HepG2 (cell line): Measurements from ENCODE around the gene GNPDA1. TPM values are rescaled to one million over a fixed set of nuclear protein-coding genes. Genes with fewer than 3 reads are reported as not detected.

Experiments
- EEA1 ChIP-seq: sonication (generic); formaldehyde crosslinking; IDR thresholded peaks from 2 replicates; pipeline ENCODE4 v1.5.1; 2020; ENCODE audit warnings: mild to moderate bottlenecking, missing genetic modification reagents, borderline replicate concordance
- KDM2A ChIP-seq: sonication (generic); formaldehyde crosslinking; IDR thresholded peaks from 2 replicates; pipeline ENCODE4 v1.4.0; 2020; ENCODE audit warnings: low read depth, missing genetic modification reagents, borderline replicate concordance
- KMT2A ChIP-seq: sonication (generic); formaldehyde crosslinking; IDR thresholded peaks from 2 replicates; pipeline ENCODE4 v1.4.0; 2020; ENCODE audit warnings: missing genetic modification reagents
- NCOR1 ChIP-seq: fragments of 200-600 bp; sonication (generic); IDR thresholded peaks from 2 replicates; pipeline ENCODE4 v1.7.0; 2017; ENCODE audit warnings: antibody characterized with exemption, low read length, borderline replicate concordance
- SNAPC2 ChIP-seq: sonication (generic); formaldehyde crosslinking; IDR thresholded peaks from 2 replicates; pipeline ENCODE4 v1.8.1; 2022; ENCODE audit warnings: mild to moderate bottlenecking, missing genetic modification reagents
- ZFAT ChIP-seq: sonication (generic); formaldehyde crosslinking; conservative IDR thresholded peaks from 2 replicates; pipeline ENCODE4 v1.8.1; 2023; ENCODE audit warnings: missing genetic modification reagents, inconsistent platforms
- ZFP36L2 ChIP-seq: sonication (generic); formaldehyde crosslinking; IDR thresholded peaks from 2 replicates; pipeline ENCODE4 v1.4.0; 2020; ENCODE audit warnings: missing genetic modification reagents
- ZNF543 ChIP-seq: sonication (generic); formaldehyde crosslinking; IDR thresholded peaks from 2 replicates; pipeline ENCODE4 v1.4.0; 2020; ENCODE audit warnings: mild to moderate bottlenecking, missing genetic modification reagents
- ZNF605 ChIP-seq: sonication (generic); formaldehyde crosslinking; IDR thresholded peaks from 2 replicates; pipeline ENCODE4 v1.8.0; 2022; ENCODE audit warnings: mild to moderate bottlenecking, missing genetic modification reagents
- ZNF644 ChIP-seq: IDR thresholded peaks from 2 replicates; pipeline ENCODE4 v1.6.1; 2016; ENCODE audit warnings: low read depth
- ZNF747 ChIP-seq: sonication (generic); formaldehyde crosslinking; IDR thresholded peaks from 2 replicates; pipeline ENCODE4 v1.8.1; 2023; ENCODE audit warnings: missing genetic modification reagents, mild to moderate bottlenecking, borderline replicate concordance
- ZNF83 ChIP-seq: sonication (generic); formaldehyde crosslinking; IDR thresholded peaks from 2 replicates; pipeline ENCODE4 v1.4.0; 2020; ENCODE audit warnings: missing genetic modification reagents, mild to moderate bottlenecking, borderline replicate concordance
- polyA plus RNA-seq, 8 experiments: library from polyadenylated mRNA; depleted of rRNA in 3 of 8; stranded (reverse) in 7 of 8; unstranded in 1 of 8; fragments of >200 nt; fragmentation: Illumina TruSeq in 4 of 8; extraction: Trizol in 4 of 8; gene quantifications; 2 replicates each; pipeline versions ENCODE4 v1.2.1 to v1.2.3, GENCODE V29; 2011 to 2016; ENCODE audit warnings: low read depth in 4 of 8, missing spikeins in 1 of 8, mixed read lengths in 1 of 8; ENCODE audit not compliant: insufficient read depth in 1 of 8
- total RNA-seq, 5 experiments: library from RNA; depleted of rRNA; stranded (reverse); fragments of >200 nt; fragmentation: Illumina TruSeq; extraction: Trizol; gene quantifications; 2 replicates each; pipeline ENCODE4 v1.2.3, GENCODE V29; 2016; ENCODE audit warnings: low read depth in 1 of 5
- TF ChIP-seq, protein P1 (sequence below): sonication (generic); formaldehyde crosslinking; IDR thresholded peaks from 2 replicates; pipeline ENCODE4 v1.5.0; 2020; ENCODE audit warnings: missing genetic modification reagents, mild to moderate bottlenecking, borderline replicate concordance
- TF ChIP-seq, protein P2 (sequence below): sonication (generic); formaldehyde crosslinking; IDR thresholded peaks from 2 replicates; pipeline ENCODE4 v1.4.0; 2020; ENCODE audit warnings: missing genetic modification reagents, borderline replicate concordance
- TF ChIP-seq, protein P3 (sequence below): sonication (generic); formaldehyde crosslinking; IDR thresholded peaks from 2 replicates; pipeline ENCODE4 v1.8.1; 2023; ENCODE audit warnings: mild to moderate bottlenecking, missing genetic modification reagents
- TF ChIP-seq, protein P4 (sequence below): sonication (generic); formaldehyde crosslinking; IDR thresholded peaks from 2 replicates; pipeline ENCODE4 v1.8.0; 2022; ENCODE audit warnings: mild to moderate bottlenecking, missing genetic modification reagents
- TF ChIP-seq, protein P5 (sequence below): sonication (generic); formaldehyde crosslinking; IDR thresholded peaks from 2 replicates; pipeline ENCODE4 v1.4.0; 2020; ENCODE audit warnings: missing genetic modification reagents
- TF ChIP-seq, protein P6 (sequence below): sonication (generic); formaldehyde crosslinking; IDR thresholded peaks from 2 replicates; pipeline ENCODE4 v1.5.0; 2020; ENCODE audit warnings: missing genetic modification reagents

GNPDA1 gene
- total and polyA plus RNA-seq, 2 of the 13 experiments (the other 11 are each of a cell fraction or from before 2014, with no cell fraction given): 6.0 to 54.1 TPM

DNA sequence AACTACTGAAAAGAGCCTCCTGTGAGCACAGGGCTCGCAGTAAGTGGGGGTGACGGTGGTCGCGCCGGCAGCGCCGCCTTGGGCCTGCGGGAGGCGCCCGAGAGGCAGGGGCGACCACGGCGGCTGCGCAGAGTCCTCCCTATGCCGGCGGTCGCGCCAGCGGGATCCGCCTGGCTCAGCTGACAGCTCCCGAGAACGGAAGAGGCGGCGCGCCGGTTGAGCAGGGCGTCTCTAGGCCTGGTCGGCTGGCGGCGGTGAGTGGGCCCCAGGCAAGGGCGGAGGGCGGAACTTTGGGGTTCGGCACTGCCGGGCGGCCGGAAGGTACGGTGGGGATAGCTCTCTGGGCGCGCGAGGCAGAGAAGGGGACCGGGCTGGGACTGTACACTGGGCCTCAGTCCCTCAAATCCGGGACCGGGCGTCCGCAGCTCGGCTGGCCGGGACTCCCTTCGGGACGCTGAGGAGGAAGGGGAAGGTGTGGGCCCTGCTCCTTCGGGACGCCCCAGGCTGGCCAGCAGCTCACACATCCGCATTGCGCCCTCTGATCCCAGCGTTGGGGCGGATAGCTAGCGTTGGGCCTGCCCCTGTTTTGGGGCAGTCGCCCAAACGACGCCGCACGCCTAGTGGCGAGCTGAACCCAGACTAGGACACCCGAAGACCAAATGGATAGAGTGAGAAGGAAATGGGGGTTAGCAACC is 43.8 kb downstream of the GNPDA1 start, which contains the start of gene RNF14 (continued):
- TF ChIP-seq, protein P1, sequence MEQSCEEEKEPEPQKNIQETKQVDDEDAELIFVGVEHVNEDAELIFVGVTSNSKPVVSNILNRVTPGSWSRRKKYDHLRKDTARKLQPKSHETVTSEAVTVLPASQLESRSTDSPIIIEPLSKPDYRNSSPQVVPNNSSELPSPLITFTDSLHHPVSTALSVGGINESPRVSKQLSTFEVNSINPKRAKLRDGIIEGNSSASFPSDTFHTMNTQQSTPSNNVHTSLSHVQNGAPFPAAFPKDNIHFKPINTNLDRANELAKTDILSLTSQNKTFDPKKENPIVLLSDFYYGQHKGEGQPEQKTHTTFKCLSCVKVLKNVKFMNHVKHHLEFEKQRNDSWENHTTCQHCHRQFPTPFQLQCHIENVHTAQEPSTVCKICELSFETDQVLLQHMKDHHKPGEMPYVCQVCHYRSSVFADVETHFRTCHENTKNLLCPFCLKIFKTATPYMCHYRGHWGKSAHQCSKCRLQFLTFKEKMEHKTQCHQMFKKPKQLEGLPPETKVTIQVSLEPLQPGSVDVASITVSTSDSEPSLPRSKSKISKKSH: peak; percentile 91
- 0 out of 2 replicates have a peak, but pooled peaks have one; percentile 50 for TF ChIP-seq ZFAT (CRISPR knock-in tag)
- peak; percentile 94 for TF ChIP-seq KMT2A
- peak; percentile 96 for TF ChIP-seq KDM2A (CRISPR knock-in tag)
- TF ChIP-seq, protein P2, sequence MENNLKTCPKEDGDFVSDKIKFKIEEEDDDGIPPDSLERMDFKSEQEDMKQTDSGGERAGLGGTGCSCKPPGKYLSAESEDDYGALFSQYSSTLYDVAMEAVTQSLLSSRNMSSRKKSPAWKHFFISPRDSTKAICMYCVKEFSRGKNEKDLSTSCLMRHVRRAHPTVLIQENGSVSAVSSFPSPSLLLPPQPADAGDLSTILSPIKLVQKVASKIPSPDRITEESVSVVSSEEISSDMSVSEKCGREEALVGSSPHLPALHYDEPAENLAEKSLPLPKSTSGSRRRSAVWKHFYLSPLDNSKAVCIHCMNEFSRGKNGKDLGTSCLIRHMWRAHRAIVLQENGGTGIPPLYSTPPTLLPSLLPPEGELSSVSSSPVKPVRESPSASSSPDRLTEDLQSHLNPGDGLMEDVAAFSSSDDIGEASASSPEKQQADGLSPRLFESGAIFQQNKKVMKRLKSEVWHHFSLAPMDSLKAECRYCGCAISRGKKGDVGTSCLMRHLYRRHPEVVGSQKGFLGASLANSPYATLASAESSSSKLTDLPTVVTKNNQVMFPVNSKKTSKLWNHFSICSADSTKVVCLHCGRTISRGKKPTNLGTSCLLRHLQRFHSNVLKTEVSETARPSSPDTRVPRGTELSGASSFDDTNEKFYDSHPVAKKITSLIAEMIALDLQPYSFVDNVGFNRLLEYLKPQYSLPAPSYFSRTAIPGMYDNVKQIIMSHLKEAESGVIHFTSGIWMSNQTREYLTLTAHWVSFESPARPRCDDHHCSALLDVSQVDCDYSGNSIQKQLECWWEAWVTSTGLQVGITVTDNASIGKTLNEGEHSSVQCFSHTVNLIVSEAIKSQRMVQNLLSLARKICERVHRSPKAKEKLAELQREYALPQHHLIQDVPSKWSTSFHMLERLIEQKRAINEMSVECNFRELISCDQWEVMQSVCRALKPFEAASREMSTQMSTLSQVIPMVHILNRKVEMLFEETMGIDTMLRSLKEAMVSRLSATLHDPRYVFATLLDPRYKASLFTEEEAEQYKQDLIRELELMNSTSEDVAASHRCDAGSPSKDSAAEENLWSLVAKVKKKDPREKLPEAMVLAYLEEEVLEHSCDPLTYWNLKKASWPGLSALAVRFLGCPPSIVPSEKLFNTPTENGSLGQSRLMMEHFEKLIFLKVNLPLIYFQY (CRISPR knock-in tag): 0 out of 2 replicates have a peak, but pooled peaks have one; percentile 41
- TF ChIP-seq EEA1 (CRISPR knock-in tag): 0 out of 2 replicates have a peak, but pooled peaks have one; percentile 49
- TF ChIP-seq, protein P3, sequence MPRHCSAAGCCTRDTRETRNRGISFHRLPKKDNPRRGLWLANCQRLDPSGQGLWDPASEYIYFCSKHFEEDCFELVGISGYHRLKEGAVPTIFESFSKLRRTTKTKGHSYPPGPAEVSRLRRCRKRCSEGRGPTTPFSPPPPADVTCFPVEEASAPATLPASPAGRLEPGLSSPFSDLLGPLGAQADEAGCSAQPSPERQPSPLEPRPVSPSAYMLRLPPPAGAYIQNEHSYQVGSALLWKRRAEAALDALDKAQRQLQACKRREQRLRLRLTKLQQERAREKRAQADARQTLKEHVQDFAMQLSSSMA (CRISPR knock-in tag): peak; percentile 84; the same call in 1 of the 2 replicates
- no peak for TF ChIP-seq NCOR1
- peak; percentile 93 for TF ChIP-seq ZNF543
- no peak for TF ChIP-seq ZNF644 (CRISPR knock-in tag)
- TF ChIP-seq, protein P4, sequence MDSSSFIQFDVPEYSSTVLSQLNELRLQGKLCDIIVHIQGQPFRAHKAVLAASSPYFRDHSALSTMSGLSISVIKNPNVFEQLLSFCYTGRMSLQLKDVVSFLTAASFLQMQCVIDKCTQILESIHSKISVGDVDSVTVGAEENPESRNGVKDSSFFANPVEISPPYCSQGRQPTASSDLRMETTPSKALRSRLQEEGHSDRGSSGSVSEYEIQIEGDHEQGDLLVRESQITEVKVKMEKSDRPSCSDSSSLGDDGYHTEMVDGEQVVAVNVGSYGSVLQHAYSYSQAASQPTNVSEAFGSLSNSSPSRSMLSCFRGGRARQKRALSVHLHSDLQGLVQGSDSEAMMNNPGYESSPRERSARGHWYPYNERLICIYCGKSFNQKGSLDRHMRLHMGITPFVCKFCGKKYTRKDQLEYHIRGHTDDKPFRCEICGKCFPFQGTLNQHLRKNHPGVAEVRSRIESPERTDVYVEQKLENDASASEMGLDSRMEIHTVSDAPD (CRISPR knock-in tag): peak; percentile 71; the same call in 1 of the 2 replicates
- TF ChIP-seq, protein P5, sequence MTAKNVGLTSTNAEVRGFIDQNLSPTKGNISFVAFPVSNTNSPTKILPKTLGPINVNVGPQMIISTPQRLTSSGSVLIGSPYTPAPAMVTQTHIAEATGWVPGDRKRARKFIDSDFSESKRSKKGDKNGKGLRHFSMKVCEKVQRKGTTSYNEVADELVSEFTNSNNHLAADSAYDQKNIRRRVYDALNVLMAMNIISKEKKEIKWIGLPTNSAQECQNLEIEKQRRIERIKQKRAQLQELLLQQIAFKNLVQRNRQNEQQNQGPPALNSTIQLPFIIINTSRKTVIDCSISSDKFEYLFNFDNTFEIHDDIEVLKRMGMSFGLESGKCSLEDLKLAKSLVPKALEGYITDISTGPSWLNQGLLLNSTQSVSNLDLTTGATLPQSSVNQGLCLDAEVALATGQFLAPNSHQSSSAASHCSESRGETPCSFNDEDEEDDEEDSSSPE (CRISPR knock-in tag): peak; percentile 73
- peak; percentile 94 for TF ChIP-seq ZNF747 (CRISPR knock-in tag)
- TF ChIP-seq ZFP36L2 (CRISPR knock-in tag): 0 out of 2 replicates have a peak, but pooled peaks have one; percentile 56
- TF ChIP-seq ZNF83: no peak; the same call in 1 of the 2 replicates
- TF ChIP-seq, protein P6, sequence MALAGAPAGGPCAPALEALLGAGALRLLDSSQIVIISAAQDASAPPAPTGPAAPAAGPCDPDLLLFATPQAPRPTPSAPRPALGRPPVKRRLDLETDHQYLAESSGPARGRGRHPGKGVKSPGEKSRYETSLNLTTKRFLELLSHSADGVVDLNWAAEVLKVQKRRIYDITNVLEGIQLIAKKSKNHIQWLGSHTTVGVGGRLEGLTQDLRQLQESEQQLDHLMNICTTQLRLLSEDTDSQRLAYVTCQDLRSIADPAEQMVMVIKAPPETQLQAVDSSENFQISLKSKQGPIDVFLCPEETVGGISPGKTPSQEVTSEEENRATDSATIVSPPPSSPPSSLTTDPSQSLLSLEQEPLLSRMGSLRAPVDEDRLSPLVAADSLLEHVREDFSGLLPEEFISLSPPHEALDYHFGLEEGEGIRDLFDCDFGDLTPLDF (CRISPR knock-in tag): peak; percentile 78
- TF ChIP-seq SNAPC2 (CRISPR knock-in tag): peak; percentile 51; the same call in 1 of the 2 replicates
- TF ChIP-seq ZNF605 (CRISPR knock-in tag): peak; percentile 84
